HPDE6-E6E7 (cell line): ENCODE measurements around the gene DUOX1.
"Not testable (repeated sequence)": the region's sequence is repeated elsewhere in the genome, so short reads cannot be mapped to it uniquely, and the experiment has no call there.

Source experiments
- DNase-seq: peaks from one replicate; pipeline ENCODE4 v3.0.0; 2011; ENCODE audit warnings: missing footprints; ENCODE audit errors: extremely low spot score

Gene DUOX1

DNA sequence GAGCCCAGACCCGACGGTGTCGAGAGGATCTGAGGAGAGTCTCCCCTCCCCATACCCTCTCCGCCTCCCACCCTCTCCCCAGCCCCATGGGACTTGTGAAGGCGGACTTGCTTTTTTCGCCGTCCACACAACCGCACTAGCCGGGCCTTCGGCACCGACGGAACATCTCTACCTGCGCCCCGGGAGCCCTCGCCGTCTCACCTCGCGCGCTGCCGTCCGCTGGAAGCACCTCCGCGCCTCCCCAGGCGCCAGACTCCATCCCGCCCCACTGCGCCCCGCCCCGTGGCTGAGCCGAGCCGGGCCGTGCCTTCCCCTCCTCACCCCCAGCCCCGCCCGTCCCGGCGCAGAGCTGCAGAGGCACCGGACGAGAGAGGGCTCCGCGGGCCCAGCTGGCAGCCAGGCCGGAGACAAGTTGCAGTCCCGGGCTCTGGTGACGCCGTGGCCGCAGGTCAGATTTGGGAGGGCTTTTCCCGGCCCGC lies at the start of gene DUOX1, which contains the start of gene DUOXA1:
Gene DUOX1 (plus strand): TSS at position 344 of the 479 bp plus-strand sequence. CDS start 1,973 bp downstream, outside the sequence.
Gene DUOXA1 (minus strand): TSS at position 229 of the 479 bp plus-strand sequence. CDS start 6,865 bp downstream, outside the sequence.
- peak; percentile 88 for DNase-seq

DNA sequence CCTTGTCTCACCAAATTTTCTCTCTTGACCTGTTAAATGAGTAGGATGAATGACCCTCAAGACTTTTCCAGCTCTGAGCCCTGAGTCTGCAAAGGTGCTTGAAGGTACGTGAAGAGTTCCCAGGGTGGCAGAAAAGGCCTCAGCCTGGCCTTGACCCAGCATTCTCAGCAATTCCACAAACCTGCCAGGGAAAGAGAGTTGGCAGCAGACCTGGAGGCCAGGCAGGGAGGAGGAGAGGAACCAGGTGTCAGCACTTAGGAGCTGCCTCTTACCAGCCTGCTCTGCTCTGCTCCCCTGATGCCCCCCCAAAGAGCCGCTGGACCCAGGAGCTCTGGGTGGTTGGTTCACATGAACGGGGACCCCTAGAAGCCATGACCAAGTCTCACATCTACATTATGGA lies 49.2 kb upstream of the DUOX1 start:
- DNase-seq: not testable (repeated sequence)

DNA sequence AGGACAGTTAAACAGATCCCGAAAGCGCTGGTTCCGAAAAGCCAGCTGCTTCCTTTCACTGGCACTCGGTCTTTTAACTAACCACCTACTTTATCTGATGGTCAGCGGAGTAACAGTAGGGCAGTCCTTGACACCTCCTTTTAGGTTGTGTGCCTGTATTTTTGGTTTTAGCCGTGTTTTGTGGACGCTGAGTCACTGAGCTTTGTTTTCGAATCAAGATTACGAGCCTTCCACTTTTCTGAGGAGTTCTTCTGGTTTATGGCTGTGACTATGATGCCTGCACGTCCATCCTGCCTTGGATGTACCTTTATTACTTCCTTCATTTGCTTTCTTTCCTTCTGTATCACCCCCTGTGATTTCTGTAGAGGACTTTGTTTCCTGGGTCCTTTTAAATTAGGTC lies 47.4 kb upstream of the DUOX1 start:
- DNase-seq: not testable (repeated sequence)

DNA sequence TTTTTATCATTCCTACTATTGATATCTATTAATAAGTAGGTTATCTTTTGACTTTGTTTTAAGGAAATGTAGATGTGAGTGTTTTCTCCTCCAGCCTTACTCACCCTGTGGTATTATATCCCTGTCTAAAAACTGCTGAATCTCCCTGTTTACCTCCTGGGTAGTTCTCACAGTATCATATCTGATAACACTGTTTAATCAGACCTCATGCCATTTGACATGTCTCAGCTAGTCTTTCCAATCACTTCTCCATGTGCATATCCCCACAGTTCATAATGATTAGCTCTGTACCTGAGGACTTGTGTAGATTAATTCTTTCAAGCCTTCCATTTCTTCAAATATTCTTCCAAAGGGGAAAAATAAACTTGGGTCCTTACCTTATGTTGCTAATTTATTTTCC lies 46.6 kb upstream of the DUOX1 start:
- DNase-seq: no peak

DNA sequence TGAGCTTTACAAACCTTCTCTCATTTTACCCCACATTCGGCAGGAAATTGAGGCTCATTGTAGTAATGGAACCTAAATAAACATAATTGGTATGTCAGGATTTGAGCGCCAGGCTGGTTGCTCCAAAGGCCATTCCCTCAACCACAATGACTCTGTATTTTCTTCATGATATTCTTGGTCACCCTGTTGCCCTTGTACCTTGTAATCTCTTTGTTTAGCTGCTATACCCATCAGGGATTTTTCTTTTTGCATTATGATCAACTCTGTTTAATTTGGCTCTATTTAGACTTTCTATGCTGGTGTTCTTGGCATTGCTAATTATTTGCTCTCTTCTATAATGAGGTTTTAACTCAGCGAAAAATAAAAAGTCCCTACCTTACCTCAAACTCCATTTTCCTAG lies 45.6 kb upstream of the DUOX1 start:
- DNase-seq: no peak

DNA sequence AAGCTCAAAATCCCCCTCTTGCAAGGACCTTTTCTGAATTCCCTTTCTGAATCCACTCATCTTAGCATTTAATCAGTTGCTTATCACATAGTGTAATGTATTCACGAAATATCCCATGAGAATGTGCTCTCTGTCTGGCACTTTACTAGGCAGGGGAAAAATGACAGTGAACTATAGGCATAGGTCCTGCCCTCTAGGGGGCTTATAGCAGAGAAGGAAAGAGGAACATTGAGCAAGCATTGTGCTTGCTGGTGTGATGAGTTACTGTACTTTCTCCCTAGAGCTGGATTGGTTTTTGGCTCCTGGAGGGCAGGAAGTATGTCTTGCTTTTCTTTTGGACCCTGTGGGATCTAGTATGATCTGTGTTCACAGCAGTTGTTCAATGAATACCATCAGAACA lies 42.3 kb upstream of the DUOX1 start:
- no peak for DNase-seq

DNA sequence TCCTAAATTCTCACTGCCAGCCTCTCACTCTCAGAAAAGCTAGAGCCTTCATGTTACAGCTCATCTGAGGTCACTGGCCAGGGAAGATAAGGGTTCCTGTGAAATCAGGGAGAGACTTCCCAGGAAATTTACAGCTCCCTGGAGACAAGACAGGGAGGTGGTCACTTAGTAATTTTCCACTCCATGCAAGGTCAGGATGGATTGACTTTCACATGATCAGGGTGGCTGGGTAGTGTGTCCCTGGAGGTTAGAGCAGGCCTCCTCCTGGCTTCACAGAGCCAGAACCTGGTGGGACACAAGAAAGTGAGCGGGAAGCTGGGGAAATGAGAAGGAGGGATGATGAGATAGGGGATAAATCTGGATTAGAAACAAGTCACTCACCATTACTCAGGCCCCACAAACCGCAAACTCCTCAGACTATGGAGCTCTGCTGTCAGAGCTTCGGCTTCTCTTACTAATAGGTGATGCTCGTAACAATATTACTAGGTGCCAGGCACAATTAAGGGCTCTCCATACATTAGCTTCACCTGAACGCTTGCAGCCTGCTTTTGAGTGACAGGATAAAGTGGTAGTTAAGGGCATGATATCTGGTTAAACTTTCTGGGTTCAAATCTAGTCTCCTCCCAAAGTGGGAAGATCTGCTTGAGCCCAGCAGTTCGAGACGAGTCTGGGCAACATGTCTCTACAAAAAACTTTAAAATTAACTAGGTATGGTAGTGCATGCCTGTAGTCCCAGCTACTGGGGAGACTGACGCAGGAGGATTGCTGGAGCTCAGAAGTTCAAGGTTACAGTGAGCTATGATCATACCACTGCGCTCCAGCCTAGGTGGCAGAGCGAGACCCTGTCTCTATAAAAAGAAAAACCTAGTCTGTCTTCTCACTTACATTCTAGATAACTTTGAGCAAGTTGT lies 40.7 kb upstream of the DUOX1 start:
- no peak for DNase-seq

DNA sequence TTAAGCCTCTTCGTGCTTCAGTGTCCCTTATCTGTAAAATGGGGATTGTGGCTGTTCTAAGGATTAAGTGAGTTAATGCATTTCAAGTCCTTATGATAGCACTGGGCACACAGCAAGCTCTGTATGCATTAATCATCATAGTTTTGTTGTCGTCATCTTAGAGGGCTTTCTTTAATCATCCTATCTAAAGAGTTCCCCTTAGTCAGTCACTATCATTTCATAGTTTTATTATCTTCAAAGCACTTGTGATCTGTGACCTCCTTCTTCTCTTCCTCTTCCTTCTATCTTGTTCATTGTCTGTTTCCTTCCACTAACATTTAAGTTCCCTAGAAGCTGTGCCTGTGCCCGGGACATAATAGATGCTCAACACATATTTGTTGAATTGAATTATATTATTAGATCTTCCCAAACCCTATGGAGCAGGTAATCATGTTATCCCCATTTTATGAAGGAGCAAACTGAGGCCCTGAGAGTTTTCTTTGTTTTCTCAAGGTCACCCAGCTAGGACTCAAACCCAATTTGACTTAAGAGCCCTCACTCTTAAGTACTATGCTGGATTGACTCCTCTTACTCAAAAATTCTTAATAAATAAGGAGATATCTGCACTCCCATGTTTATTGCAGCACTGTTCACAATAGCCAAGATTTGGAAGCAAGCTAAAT lies 40.0 kb upstream of the DUOX1 start:
- DNase-seq: no peak

DNA sequence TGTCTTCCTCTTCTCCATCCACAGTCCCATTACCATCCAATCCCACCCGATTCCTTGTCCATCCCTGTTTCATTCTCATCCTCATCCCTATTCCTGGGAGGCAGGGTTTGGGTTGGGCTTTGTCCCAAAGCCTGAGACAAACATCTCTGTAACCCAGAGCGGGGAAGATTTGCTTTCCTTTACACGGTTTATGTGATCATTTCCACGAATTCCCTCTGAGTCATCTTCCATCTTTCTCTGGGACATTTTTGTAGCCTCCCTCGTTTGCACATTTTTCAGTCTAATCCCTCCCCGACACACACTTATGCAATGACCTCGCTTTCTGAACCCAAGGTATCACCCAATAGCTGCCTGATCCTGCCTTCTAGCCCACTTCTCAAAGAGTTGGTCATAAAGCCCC lies 38.6 kb upstream of the DUOX1 start:
- no peak for DNase-seq

DNA sequence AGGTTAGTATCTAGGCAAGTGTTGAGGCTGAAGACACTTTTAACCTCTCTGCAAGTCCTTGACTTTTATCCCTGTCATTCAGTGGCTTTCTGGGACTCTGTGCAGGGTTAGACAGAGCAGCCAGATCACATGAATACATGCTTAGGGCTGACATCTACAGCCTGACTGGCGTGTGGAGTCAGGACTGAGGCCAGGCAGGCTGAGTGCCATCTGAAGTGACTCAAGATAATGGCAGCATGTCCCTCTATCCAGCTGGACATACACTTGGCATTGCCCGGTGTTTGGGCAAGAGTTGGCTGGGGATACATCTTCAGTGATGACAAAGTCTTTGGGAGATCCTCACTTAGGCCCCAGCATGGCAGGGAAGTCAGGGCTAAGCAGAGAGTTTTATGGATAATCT lies 38.2 kb upstream of the DUOX1 start:
- no peak for DNase-seq

DNA sequence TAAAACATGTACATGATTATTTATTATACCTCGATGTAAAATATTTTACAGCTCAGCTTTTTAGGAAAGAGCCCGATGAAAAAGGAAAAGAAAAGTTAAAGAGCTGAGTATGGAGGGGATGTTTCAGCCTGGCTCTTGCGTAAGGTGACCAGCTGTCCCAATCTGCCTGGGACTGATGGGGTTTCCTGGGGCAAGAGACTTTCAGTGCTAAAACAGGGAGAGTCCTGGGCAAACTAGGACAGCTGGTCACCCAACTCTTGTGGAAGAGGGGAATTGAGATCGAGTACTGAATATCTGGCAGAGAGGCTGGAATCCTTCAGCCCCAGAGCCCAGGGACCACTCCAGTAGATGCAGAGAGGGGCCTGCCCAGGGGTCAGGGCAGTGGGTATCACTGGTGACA lies 36.8 kb upstream of the DUOX1 start:
- no peak for DNase-seq

DNA sequence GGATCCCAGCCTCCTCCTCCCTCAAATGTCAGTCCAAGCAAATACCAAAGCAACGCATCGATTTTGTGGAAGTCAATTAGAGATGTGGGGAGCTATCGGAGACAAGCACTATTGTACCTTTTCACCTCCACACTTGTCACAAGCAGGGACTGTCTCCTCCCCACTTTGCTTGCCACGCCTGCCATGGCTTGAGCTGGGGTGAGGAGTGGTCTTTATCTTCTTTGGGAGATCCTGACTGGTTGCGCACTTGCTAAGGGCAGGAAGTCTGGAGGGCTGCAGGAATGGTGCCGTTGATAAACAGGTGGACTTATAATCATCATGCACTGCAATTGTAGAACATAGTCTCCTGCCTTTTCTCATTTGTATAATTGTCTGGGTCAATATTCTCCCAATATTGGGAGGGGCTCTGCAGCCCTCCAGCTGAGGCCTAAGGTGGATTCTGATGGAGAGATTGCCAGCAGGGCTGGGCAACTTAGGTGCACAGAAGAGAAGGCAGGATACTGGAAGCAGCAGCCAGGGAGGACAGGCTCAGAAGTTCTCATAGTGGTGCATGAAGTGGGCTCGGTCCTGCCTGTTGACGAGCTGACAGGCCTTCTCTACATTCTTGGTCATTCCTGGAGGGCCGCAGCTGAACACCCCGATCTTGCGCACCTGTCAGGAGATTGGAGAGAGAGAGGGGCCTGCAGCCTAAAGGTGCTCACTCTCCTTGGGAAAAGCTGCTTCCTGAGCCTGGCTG lies 36.0 kb upstream of the DUOX1 start:
- DNase-seq: no peak

DNA sequence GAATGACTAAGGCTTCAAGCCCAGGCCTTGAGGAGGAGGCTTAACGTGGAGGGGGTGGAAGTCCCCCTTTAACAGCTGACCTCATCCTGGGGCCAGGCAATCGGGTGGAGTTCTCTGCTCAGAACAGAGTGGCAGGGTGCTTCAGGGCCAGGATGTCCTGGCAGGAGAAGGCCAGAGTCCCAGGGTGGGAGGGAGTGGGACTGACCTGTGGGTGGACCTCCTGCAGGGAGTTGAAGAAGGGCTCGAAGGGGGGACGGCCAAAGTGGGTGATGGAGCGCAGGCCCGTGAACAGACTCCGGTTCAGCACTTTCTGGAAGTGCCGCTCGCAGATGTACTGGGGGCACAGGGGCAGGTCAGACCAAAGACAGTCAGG lies 35.5 kb upstream of the DUOX1 start:
- DNase-seq: no peak

DNA sequence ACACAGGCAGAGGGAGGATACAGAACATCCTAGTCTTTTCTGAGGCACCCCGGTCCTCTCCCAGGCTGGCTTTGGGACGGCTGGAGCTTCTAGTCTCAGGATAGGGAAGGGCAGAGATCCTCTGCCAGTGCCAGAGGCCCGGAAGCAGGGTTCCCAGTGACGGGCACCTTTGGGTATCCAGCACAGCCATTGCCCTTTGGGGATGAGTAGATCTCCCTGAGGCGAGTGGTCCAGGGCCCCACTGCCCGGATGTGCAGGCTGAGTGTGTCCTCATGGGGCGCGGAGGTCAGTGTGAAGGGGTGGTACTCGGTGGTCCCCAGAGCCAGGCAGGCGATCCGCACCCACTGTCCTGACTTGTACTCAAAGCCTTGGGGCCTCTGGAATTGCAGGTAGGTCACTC lies 34.1 kb upstream of the DUOX1 start:
- no peak for DNase-seq

DNA sequence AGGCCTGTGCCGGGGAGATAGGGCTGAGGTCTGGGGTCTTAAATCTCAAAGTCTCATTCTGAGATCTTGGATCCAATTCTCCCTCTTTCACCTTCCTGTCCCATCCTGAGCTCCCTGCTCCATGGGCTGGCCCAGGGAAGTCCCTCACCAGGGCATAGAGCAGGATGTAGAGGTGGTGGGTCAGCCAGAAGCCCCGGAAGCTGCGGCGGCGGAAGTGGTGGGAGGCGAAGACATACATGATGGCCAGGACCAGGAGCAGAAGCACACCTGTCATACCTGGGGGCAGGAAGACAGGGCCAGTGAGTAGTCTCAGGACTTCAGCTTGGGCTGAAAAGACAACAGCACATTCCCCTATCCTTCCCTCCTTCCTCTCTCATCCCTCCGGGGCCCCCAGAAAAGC lies 32.3 kb upstream of the DUOX1 start:
- DNase-seq: no peak

DNA sequence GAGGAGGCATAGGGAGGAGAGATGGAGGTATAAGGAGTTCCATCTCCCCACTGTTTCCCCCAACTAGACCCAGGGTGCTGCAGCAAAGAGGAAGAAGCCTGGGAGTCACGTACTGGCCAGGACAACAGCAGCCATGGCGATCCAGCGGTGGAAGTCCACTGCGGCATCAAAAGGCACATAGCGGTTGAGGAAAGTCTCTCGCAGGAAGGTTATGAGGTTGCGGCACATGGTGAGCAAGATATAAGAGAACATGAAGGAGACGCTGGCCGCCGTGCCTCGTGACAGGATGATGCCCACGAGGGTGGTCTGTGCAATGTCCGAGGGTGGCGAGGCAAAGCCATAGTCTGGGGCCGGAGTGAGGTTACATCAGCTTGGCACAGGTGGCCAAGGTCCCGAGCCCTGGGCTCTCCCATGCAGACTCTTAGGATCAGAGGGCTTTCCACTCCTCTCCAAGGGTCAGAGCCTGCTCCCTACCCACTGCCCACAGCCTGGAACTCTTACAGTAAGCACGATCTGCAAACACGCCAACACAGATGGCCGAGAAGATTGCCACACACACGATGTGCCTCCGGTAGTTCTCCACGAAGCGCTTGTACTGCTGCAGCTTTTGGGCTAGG lies 30.1 kb upstream of the DUOX1 start:
- no peak for DNase-seq

DNA sequence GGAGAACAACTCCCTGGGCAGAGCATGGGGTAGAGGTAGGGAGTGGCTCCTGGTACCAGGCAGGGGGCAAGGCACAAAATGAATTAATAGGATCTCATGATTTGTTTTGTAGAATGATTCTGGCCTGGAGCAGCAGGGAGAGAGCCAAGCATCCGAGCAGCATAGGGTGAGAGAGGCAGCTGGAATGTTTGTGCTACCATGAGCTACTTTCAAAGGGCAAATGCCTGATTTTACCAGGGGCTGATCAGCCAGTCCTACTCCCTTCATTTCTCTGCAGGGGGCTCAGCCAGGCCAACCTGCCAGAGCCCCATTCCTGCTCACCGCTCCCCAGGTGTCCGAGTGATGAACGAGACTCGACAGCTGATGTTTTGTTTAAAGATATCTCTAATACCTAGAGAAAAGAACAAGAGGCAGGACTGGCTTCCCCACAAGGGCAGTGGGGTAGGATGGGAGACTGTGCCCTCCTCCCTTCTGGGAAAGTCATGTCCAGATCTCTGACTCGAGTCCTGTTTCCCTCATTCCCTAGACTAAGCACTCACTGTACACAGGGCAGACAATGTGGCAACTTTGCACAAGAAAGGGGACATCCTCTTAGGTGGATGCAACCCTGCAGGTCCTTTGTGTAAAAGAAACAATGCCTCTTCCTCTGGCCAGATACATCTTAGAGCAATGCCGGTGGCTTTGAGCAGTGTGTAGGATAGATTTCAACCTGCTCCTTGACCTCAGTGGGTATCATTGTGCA lies 28.7 kb upstream of the DUOX1 start:
- DNase-seq: no peak

DNA sequence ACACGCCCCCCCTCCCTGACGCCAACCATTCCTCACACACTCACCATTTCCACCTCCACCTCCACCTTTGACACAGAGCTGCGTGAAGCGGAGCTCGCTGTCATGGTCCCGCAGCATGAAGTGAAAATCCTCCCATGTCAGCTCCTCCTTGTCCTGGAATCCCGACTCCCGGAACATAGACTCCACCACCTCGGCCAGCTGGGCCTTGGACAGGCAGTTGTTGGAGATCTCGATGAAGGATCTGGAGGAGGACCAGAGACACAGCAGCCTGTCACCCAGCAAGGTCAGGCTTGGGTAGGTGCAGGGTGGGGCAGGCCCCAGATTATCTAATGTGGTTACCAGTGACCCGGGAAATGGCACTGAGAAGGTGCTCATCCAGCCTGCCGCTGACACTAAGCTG lies 28.0 kb upstream of the DUOX1 start:
- no peak for DNase-seq

DNA sequence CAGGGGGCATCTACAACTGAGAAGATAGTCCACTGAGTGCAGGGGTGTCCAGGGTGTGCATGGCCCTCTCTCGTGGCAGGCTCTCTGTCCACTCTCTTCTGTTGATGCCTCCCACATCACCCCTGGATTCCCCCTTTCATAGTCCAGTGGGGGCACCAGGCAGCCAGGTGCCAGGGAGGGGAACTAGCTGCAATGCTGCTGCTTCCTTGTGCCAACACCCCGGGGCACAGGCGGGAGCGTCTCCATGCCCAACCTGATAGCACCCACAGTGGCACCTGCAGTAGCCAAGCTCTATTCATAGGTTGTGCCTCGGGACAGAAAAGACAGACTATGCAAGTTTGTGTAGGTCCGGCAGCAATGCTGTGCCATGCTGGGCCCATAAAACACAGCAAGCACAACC lies 27.6 kb upstream of the DUOX1 start:
- DNase-seq: no peak

DNA sequence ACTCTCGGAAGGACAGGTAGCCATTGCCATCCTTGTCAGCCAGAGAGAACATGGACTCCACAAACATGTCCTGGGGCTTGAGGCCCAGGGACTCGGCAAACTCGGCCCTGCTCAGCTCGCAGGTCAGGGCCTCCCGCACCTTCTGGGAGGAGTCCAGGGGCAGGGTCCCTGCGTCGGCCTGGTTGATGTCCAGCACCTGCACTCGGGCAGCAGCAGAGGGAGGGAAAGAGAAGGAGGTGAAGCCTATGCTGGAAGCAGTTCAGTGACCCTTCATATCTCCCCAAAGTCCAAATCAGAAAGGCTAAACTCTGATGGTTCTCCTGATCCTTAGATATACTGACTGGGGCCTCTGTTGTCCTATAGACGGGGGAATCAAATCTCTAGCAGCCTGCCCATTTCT lies 25.6 kb upstream of the DUOX1 start:
- DNase-seq: not testable (repeated sequence)

DNA sequence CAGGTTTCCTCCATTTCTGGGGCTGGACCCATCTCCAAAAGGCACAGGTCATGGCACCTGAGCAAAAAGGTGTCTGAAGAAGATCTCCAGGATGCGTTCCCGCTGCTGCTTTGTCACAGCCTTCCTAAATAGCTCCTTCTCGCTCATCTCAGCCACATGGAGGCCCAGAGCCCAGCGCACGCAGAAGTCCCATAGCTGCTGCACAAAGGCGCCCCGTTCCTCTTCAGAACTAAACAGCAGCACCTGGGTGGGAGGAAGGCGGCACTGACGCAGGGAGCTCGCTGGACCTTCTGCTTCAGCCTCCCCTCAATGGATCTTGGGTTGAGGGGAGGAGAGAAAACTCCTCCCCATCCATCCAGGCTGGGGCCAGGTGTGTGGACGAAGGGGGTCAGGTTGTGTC lies 24.2 kb upstream of the DUOX1 start:
- DNase-seq: no peak
